Measurements from ENCODE around the gene MCRS1.

- no peak for TF ChIP-seq POLR2A (IDR thresholded peaks at IDR 0.05)
- TF ChIP-seq POLR2AphosphoS5 (IDR thresholded peaks at IDR 0.05) = no peak
- TF ChIP-seq CTCF (IDR thresholded peaks at IDR 0.05) = no peak
- no peak for TF ChIP-seq EP300 (IDR thresholded peaks at IDR 0.05)
Observed at GRCh38 chr12:49525942-49526341, 42.0 kb downstream of the MCRS1 start.
